T-helper 9 cell (primary cell): Measurements from ENCODE around the gene LRRC43.

Experiments used
- DNase-seq: peaks from one replicate; pipeline ENCODE4 v3.0.0-alpha.2; 2020
- total RNA-seq, 2 donors: gene quantifications; one replicate each; lab custom pipeline; 2026; lab: John Stamatoyannopoulos, UW

LRRC43 gene, protein sequence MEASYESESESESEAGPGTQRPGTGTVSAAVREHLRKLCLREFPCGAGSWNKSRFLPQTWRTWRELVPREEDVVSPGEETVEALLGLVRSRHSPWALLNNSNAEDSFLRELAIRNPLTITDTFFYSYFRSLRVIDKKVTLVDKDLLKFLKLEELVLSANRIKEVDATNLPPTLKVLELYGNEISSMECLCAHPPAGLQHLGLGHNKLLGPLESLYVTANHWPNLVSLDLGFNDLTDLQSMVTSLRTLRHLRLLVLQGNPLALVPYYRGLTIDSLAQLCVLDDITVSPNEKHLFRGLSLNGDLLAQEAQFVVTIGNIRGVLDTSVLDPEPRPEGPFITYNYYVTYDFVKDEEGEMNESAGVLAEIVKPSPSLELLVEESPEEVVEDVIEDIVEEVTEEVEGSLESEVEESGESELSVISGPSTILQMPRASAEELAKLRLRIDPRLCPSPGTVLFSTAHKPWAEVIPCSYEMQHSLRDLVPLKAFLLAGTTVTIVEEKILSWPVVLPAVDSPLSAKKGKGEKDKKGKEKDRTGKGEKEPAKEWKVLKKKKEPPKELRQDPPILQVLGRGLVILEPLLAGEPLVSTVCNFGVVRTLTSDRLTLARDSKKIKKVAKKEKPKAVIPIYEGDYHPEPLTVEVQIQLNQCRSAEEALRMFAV
- total RNA-seq, result 0 reads per million in 2 donors

GRCh38 chr12:122182887-122183587 is at the start of gene LRRC43:
Gene LRRC43 (plus strand): TSS chr12:122183123. CDS start chr12:122183145, 22 bp downstream.
- DNase-seq, result no peak

DNA sequence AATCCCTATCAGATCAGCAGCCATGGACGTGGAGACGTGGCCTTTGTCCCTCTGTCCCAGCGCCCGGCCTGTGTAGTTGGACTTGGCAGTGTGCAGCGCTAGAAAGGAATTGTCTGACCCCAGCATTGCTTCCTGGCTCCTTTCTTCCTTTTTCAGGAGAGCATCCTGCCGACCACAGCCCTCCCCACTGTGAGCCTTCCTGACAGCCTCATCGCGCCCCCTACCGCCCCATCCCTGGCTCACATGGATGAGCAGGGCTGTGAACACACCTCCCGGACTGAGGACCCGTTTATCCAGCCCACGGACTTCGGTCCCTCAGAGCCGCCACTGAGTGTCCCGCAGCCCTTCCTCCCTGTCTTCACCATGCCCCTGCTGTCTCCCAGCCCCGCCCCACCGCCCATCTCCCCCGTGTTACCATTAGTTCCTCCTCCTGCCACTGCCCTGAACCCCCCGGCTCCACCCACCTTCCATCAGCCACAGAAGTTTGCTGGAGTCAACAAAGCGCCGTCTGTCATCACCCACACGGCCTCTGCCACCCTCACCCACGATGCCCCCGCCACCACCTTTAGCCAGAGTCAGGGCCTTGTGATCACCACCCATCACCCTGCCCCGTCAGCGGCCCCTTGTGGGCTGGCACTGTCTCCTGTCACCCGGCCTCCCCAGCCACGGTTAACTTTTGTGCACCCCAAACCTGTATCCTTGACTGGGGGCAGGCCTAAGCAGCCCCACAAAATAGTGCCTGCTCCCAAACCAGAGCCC is 49.6 kb upstream of the LRRC43 start:
- DNase-seq, result no peak

GRCh38 chr12:122135437-122136031 is 47.4 kb upstream of the LRRC43 start:
- DNase-seq, result no peak

DNA sequence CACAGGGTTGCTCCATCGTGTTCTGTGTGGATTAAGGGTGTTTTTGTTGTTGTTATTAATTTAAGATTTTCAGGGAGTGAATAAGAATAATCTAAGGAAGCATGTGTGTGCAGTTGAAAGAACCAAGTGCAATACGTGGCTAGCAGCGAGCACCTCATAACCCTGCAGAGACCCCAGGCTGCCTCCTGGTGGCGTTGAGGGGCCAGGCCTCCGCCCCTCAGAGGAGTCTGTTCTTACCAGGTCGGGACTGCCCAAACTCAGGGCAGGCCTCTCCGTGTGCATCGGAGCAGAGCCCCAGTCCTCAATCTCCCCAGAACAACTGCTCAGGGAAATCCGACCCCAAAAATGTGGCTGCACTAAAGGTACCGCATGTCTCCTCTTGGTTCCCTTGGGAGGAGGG is 45.7 kb upstream of the LRRC43 start:
- no peak for DNase-seq

- no peak for DNase-seq
Observed at GRCh38 chr12:122137681-122138080, 45.2 kb upstream of the LRRC43 start.

DNA sequence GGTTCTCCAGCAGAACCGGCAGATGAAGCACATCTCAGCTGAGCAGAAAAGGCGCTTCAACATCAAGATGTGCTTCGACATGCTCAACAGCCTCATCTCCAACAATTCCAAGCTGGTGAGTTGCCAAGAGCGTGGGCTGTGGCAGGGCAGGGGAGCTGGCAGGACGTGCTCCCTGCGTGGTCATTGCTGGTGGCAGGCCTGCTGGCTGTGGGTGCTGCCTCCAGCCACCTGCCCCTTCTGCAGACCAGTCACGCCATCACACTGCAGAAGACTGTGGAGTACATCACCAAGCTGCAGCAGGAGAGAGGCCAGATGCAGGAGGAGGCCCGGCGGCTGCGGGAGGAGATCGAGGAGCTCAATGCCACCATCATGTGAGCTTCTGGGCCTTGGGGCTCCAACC is 44.7 kb upstream of the LRRC43 start:
- DNase-seq, result no peak

DNA sequence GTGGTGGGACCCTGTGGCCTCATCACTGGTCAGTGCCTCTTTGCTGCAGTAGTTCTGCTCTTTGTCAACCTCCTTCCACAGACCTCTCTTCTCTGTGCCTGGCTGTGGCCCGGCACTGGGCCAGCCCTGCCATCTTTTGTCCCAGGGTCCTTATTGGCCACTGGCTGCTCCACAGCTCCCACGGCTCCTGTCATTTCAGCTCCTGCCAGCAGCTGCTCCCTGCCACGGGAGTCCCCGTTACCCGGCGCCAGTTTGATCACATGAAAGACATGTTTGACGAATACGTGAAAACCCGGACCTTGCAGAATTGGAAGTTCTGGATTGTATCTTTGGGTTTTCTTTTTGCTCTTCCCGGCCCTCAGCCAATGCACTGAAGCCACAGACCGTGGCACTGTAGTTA is 44.3 kb upstream of the LRRC43 start:
- DNase-seq, result no peak

GRCh38 chr12:122139266-122139665 is 43.7 kb upstream of the LRRC43 start:
- DNase-seq, result no peak

DNA sequence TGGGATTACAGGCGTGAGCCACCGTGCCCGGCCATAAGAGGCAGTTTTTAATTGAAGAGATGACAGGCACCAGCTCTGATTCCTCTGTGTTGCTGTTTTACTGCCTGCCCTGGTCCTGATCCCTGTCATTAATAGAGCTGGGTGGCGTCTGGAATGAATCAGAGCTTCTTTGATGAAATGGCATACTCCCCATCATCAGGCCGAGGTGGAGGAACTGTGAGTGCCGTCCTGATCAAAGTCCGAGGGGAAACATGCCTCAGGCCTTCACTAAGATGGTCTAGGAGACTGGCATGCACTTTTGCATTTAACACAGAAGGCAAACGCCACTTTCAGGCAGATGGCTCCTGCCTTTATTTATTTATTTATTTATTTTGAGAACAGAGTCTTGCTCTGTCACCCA is 43.0 kb upstream of the LRRC43 start:
- DNase-seq, result no peak

DNA sequence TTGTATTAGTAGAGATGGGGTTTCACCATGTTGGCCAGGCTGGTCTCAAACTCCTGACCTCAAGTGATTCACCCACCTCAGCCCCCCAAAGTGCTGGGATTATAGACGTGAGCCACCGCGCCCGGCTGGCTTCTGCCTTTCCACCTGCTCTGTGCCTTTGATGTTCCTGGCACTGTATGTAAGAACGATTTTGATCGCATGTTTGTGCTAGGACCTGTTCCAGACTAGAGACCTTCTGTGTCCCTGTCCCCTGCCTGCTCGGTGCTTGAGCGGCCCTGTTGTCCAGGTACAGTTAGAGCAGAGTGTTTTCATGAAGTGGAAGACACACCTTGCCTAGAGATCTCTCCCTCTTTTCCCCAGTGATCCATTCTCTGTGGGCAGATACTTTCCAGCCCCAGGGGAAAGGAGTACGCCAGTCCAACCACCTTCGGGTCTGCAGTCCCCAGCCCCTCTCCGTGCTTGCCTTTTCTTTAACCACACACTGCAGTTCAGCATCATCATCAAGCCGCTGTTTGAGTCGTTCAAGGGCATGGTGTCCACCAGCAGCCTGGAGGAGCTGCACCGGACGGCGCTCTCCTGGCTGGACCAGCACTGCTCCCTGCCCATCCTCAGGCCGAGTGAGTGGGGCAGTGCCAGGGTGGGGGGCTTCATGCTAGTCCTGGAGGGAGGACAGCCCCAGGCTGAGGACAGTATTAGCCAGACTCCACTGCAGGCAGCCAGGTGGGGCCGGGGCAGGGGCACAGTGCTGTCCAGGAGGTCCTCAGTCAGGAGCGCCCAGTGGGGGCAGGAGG is 42.3 kb upstream of the LRRC43 start:
- no peak for DNase-seq

DNA sequence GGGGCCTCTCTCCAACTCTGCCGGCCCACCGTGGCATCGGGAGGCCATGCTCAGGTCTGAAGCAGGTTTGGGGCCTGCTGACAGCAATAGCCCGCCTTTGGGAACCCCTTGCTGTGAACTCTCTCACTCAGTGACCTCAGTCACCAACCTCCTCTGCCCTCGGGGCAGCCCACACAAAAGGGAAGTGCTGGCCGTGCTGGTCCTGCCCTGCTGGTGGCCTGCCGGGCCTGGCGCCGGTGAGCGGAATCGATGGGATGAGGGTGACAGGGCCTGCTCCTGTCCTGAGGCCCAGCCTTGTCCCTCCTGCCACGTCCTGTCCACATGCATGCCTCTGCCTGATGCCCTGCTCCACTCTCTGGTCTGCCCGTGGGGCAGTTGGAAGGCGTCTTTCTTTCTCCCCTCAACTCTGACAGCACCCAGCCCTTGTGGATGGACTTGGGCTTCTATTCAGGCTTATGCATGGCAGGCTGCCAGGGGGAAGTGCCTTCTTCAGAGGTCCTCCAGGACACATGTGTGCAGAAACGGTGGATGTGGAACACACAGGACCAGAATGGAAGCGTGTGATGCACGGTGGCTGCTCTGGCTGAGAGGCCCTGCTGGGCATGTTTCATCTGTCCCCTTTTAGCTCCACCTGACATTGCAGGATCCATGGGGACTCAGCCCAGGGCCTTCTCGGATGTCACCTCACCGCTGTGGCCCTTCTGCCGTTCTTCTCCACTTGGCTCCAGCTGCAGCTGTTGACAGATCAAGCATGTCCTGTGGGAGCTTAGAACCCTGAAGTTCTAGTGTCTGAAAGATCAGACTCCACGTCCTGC is 40.8 kb upstream of the LRRC43 start:
- no peak for DNase-seq

GRCh38 chr12:122142857-122143256 is 40.1 kb upstream of the LRRC43 start:
- DNase-seq, result no peak

DNA sequence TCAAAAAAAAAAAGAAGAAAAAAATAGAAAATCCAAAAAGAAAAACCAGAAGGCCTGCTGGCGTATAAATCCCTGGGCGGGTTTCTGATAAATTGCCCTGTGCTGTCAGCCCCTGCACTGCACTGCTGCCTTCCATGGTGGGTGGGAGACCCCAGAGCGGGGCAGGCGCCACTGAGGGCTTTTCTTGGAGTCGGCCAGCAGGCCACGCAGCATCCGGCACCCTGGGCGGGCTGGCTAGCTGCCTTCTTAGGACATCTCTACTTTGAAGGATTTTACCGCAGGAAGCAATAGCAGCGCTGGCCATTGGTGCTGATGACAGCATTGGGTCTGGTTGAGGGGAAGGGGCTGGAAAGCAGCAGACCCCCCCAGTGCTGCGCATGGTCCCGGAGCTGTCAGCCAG is 38.0 kb upstream of the LRRC43 start:
- no peak for DNase-seq

- DNase-seq, result no peak
Observed at GRCh38 chr12:122145505-122146330, 37.2 kb upstream of the LRRC43 start.

- DNase-seq, result no peak
Observed at GRCh38 chr12:122147514-122148290, 35.2 kb upstream of the LRRC43 start.

GRCh38 chr12:122148657-122149056 is 34.3 kb upstream of the LRRC43 start:
- no peak for DNase-seq

- DNase-seq, result no peak
Observed at GRCh38 chr12:122150127-122150681, 32.7 kb upstream of the LRRC43 start.

DNA sequence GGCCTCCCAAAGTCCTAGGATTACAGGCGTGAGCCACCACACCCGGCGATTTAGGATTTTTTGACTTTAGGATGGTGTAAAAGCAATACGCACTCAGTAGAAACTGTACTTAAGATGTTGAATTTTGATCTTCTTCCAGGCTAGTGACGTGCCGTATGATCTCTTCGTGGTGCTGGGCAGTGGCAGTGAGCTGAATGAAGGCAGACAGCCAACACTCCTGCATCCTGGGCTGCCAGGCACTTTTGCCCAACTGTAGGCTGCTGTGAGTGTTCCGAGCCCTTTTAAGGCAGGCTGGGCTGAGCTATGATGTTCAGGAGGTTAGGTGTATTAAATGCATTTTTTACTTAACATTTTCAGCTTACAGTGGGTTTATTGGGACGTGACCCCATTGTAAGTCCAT is 30.2 kb upstream of the LRRC43 start:
- no peak for DNase-seq

GRCh38 chr12:122155705-122156104 is 27.2 kb upstream of the LRRC43 start:
- DNase-seq, result no peak
